ENCODE results near the gene SPSB2. TPM values are rescaled to one million over a fixed set of nuclear protein-coding genes. Genes with fewer than 3 reads are reported as not detected.
A peak's percentile ranks its signal among the peaks of the same experiment; 100 is the strongest.
"Not testable (repeated sequence)": the region's sequence is repeated elsewhere in the genome, so short reads cannot be mapped to it uniquely, and the experiment has no call there.

SPSB2 gene
- total and polyA plus RNA-seq, 9 donors = 0.38 to 14.7 (median 8.3) TPM

DNA sequence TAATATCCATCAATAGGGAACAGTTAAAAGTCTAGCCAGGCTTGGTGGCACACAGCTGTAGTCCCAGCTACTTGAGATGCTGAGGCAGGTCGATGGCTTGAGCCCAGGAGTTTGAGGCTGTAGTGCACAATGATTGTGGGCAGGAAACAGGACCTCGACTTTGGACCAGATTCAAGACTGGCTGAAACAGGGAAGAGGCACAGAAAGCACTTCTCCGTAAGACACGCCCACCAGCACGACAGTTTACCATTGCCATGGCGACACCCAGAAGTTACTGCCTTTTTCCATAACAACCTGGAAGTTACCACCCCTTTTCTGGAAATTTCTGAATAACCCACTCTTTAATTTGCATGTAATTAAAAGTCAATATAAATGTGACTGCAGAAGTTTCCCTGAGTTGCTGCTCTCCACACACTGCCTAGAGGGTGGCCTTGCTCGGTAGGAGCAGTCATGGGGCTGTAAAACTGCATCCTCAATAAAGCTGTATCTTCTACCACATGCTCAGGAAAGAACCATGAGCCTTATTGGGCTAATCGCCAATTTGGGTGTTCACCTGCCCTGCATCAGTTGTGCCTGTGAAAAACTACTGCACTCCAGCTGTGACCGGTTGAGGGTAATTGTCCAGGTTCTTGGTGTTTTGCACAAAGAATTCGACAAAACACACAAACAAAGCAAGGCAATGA is 26.9 kb upstream of the SPSB2 start:
- Histone ChIP-seq H3K4me1 (ENCODE audit: insufficient read depth) (no peaks in the 10 kb centered on the region), H3K27ac (no peak overlapping the region), H3K36me3 (no peaks in the 10 kb centered on the region), H3K27me3 (no peaks in the 10 kb centered on the region), H3K4me3 (no peak overlapping the region), H3K9me3 (no peaks in the 10 kb centered on the region)
- intact Hi-C loops (cut with DNase I) = no loop called here
- no peak for DNase-seq
- WGBS, 3 donors = 52 to 61% (median 56%) methylated on average over 10 of the region's 10 CpGs
- TF ChIP-seq, protein P1, sequence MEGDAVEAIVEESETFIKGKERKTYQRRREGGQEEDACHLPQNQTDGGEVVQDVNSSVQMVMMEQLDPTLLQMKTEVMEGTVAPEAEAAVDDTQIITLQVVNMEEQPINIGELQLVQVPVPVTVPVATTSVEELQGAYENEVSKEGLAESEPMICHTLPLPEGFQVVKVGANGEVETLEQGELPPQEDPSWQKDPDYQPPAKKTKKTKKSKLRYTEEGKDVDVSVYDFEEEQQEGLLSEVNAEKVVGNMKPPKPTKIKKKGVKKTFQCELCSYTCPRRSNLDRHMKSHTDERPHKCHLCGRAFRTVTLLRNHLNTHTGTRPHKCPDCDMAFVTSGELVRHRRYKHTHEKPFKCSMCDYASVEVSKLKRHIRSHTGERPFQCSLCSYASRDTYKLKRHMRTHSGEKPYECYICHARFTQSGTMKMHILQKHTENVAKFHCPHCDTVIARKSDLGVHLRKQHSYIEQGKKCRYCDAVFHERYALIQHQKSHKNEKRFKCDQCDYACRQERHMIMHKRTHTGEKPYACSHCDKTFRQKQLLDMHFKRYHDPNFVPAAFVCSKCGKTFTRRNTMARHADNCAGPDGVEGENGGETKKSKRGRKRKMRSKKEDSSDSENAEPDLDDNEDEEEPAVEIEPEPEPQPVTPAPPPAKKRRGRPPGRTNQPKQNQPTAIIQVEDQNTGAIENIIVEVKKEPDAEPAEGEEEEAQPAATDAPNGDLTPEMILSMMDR (IDR thresholded peaks at IDR 0.05) = no peak
- TF ChIP-seq EP300 (IDR thresholded peaks at IDR 0.05) = no peak
- TF ChIP-seq POLR2A (IDR thresholded peaks at IDR 0.05) = no peak

DNA sequence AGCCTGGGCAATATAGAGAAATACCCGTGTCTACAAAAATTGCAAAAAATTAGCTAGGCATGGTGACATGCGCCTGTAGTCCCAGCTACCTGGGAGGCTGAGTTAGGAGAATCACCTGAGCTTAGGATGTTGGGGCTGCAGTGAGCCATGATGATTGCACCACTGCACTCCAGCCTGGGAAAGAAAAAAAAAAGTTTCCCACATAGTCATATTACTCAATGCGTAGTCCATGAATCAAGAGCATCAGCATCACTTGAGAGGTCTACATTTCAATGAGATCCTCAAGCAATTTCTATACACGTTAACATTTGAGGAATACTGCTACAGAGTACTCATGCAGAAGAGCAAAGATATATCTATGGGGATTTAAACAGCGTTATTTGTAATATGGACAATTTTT is 26.3 kb upstream of the SPSB2 start:
- Histone ChIP-seq H3K4me3 (no peak overlapping the region), H3K27me3 (no peaks in the 10 kb centered on the region), H3K36me3 (no peaks in the 10 kb centered on the region), H3K27ac (no peak overlapping the region), H3K4me1 (ENCODE audit: insufficient read depth) (no peaks in the 10 kb centered on the region), H3K9me3 (no peaks in the 10 kb centered on the region)
- intact Hi-C loops (cut with DNase I) = no loop called here
- DNase-seq = no peak
- TF ChIP-seq EP300 (IDR thresholded peaks at IDR 0.05) = no peak
- WGBS, 3 donors = 73 to 86% (median 81%) methylated on average over 5 of the region's 5 CpGs

DNA sequence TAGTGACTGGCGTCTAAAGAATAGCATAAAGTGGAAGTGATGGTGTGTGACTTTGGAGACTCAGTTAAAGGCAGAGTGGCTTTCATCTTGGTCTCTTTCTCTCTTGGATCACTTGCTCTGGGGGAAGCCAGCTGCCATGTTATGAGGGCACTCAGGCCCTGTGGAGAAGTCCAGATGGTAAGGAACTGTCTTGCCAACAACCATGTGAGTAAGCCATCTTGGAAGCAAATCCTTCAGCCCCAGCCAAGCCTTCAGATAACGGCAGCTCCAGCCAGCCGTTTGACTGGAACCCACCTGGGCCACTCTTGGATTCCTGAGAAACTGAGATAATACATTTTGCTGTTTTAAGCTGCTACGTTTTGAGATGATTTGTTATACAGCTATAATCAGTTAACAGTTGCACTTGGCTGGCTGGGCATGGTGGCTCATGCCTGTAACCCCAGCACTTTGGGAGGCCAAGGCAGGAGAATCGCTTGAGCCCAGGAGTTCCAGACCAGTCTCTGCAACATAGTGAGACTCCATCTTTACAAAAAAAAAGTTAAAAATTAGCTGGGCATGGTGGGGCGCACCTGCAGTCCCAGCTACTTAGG is 23.8 kb upstream of the SPSB2 start:
- no peaks in the 10 kb centered on the region for H3K27me3 ChIP-seq
- H3K4me3 ChIP-seq = no peak overlapping the region
- H3K36me3 ChIP-seq = no peaks in the 10 kb centered on the region
- H3K4me1 ChIP-seq (ENCODE audit: insufficient read depth) = no peaks in the 10 kb centered on the region
- H3K27ac ChIP-seq = no peak overlapping the region
- H3K9me3 ChIP-seq = no peaks in the 10 kb centered on the region
- no peak for TF ChIP-seq EP300 (IDR thresholded peaks at IDR 0.05)
- no peak for TF ChIP-seq POLR2A (IDR thresholded peaks at IDR 0.05)
- TF ChIP-seq, protein P1 (IDR thresholded peaks at IDR 0.05) = no peak
- intact Hi-C loops (cut with DNase I) = no loop called here
- no peak for DNase-seq
- 51 to 69% (median 52%) methylated on average over 6 of the region's 6 CpGs for WGBS, 3 donors

DNA sequence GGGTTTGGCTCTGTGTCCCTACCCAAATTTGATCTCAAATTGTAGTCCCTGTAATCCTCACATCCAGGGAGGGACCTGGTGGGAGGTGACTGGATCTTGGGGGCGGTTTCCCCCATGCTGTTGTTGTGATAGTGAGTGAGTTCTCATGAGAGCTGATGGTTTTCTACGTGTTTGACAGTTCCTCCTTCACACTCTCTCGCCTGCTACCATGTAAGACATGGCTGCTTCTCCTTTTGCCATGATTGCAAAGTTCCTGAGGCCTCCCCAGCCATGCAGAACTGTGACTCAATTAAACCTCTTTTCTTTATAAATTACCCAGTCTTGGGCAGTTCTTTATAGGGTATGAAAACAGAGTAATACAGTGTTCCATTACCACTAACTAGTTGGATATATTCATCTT is 21.2 kb upstream of the SPSB2 start:
- peaks cover 2% of the 10 kb centered on the region for H3K4me1 ChIP-seq (ENCODE audit: insufficient read depth)
- no peak for DNase-seq

DNA sequence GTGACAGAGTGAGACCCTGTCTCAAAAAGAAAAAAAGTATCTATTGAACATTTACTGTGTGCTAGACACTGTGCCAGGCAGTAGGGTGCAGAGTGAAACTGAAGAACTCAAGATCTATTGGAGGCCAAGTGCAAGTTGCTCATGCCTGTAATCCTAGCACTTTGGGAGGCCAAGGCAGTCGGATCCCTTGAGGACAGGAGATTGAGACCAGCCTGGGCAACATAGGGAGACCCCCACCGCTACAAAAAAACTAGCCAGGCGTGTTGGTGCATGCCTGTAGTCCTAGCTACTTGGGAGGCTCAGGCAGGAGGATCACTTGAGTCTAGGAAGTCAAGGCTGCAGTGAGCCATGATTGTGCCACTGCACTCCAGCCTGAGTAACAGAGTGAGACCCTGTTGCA is 19.6 kb upstream of the SPSB2 start:
- not testable (repeated sequence) for H3K27ac ChIP-seq; H3K4me1 ChIP-seq (ENCODE audit: insufficient read depth); H3K36me3 ChIP-seq; H3K9me3 ChIP-seq; H3K4me3 ChIP-seq; H3K27me3 ChIP-seq
- WGBS, 3 donors = 89 to 100% (median 97%) methylated on average over 3 of the region's 3 CpGs
- intact Hi-C loops (cut with DNase I) = loop anchor here in 1 of 4 donors (5.0 kb wide), 1 partner anchor 575 kb away; no protein-coding TSS in a partner anchor
- peak in 1 of 5 donors; percentile 13 for DNase-seq

More for the DNA sequence above, 21.2 kb upstream of the SPSB2 start:
- no peak for TF ChIP-seq EP300 (IDR thresholded peaks at IDR 0.05)
- TF ChIP-seq, protein P1 (IDR thresholded peaks at IDR 0.05) = no peak
- TF ChIP-seq POLR2A (IDR thresholded peaks at IDR 0.05) = no peak
- 82 to 88% (median 88%) methylated on average over 3 of the region's 3 CpGs for WGBS, 3 donors
- H3K9me3 ChIP-seq = no peaks in the 10 kb centered on the region
- intact Hi-C loops (cut with DNase I) = loop anchor here in 1 of 4 donors (5.0 kb wide), 1 partner anchor 577 kb away; no protein-coding TSS in a partner anchor
- no peaks in the 10 kb centered on the region for H3K36me3 ChIP-seq
- no peak overlapping the region for H3K4me3 ChIP-seq
- no peaks in the 10 kb centered on the region for H3K27me3 ChIP-seq
- H3K27ac ChIP-seq = no peak overlapping the region
